H1 (cell line): Measurements from ENCODE around the gene PTPRT. TPM values are rescaled to one million over a fixed set of nuclear protein-coding genes. Genes with fewer than 3 reads are reported as not detected.

Experiments
- CTCF ChIA-PET: fragments of 300-600 bp; sonication (Branson Sonifier 250); formaldehyde crosslinking; loops from one replicate; lab custom pipeline; 2021; ENCODE audit not compliant: partially characterized antibody; lab: Charles Lee
- POLR2A ChIA-PET: fragments of 300-600 bp; sonication (Branson Sonifier 250); formaldehyde crosslinking; loops from one replicate; lab custom pipeline; 2021; ENCODE audit warnings: inconsistent platforms; ENCODE audit not compliant: partially characterized antibody; lab: Charles Lee
- DNase-seq, 2 experiments: peaks; one replicate each; pipeline versions ENCODE4 v3.0.0 to v3.0.0-alpha.2; 2010 to 2022; ENCODE audit warnings: low spot score in 2 of 2, low read depth in 1 of 2, mixed read lengths in 1 of 2
- FAIRE-seq: peaks from 2 replicates; lab custom pipeline; 2011; peaks lifted over from hg19 to GRCh38; lab: Jason Lieb, UNC
- H2AFZ ChIP-seq: 2 replicates; pipeline ENCODE4 v1.8.1; 2012; ENCODE audit warnings: low read length, inconsistent platforms
- H2AK5ac ChIP-seq: 2 replicates; pipeline ENCODE4 v1.6.1; 2013; ENCODE audit warnings: low read depth, low read length
- H2BK120ac ChIP-seq: replicated peaks from 2 replicates; pipeline ENCODE3; 2013; ENCODE audit warnings: low read depth, low read length, inconsistent platforms
- H2BK12ac ChIP-seq: 2 replicates; pipeline ENCODE4 v1.6.1; 2013; ENCODE audit warnings: low read depth, low read length
- H2BK15ac ChIP-seq: 2 replicates; pipeline ENCODE4 v1.6.1; 2013; ENCODE audit warnings: low read length
- H2BK20ac ChIP-seq: 2 replicates; pipeline ENCODE4 v1.6.1; 2013; ENCODE audit warnings: low read length
- H2BK5ac ChIP-seq: 2 replicates; pipeline ENCODE4 v1.6.1; 2013; ENCODE audit warnings: low read depth, low read length
- H3K14ac ChIP-seq: 2 replicates; pipeline ENCODE4 v1.6.1; 2013; ENCODE audit warnings: inconsistent platforms; ENCODE audit not compliant: insufficient read length
- H3K18ac ChIP-seq: 2 replicates; pipeline ENCODE4 v1.6.1; 2013; ENCODE audit warnings: low read length; ENCODE audit errors: extremely low read depth
- H3K23ac ChIP-seq: 2 replicates; pipeline ENCODE4 v1.6.1; 2013; ENCODE audit warnings: inconsistent platforms; ENCODE audit not compliant: insufficient read length
- H3K23me2 ChIP-seq: 2 replicates; pipeline ENCODE4 v1.6.1; 2013; ENCODE audit warnings: low read depth, low read length
- H3K27ac ChIP-seq: 2 replicates; pipeline ENCODE4 v1.6.1; 2011; ENCODE audit warnings: low read depth, low read length, inconsistent platforms
- H3K27me3 ChIP-seq, 4 experiments: replicated peaks in 1 of 4; 1 replicate in 1 of 4; 2 replicates in 3 of 4; pipeline versions ENCODE4 v1.6.1 to v1.8.1; 2011 to 2013; ENCODE audit warnings: low read length in 3 of 4, mild to moderate bottlenecking in 3 of 4, inconsistent platforms in 2 of 4, mixed read lengths in 2 of 4, moderate library complexity in 1 of 4; ENCODE audit not compliant: control insufficient read depth in 3 of 4, insufficient read depth in 3 of 4; ENCODE audit errors: extremely low read depth in 1 of 4
- H3K36me3 ChIP-seq, 4 experiments: 2 replicates each; pipeline versions ENCODE4 v1.6.1 to v1.8.1; 2011 to 2013; ENCODE audit warnings: mild to moderate bottlenecking in 4 of 4, low read length in 3 of 4, moderate library complexity in 2 of 4, control low read depth in 1 of 4, inconsistent platforms in 1 of 4; ENCODE audit not compliant: insufficient read depth in 4 of 4, control insufficient read depth in 2 of 4
- H3K4ac ChIP-seq: replicated peaks from 2 replicates; pipeline ENCODE3; 2013; ENCODE audit warnings: low read length, low read depth, mixed read lengths, inconsistent platforms; ENCODE audit not compliant: insufficient read length
- H3K4me1 ChIP-seq, 4 experiments: replicated peaks in 1 of 4; 1 replicate in 1 of 4; 2 replicates in 3 of 4; pipeline versions ENCODE4 v1.6.1 to v1.8.1; 2011 to 2013; ENCODE audit warnings: low read length in 3 of 4, inconsistent platforms in 2 of 4, mixed read lengths in 1 of 4; ENCODE audit not compliant: insufficient read depth in 4 of 4, control insufficient read depth in 3 of 4
- H3K4me2 ChIP-seq, 2 experiments: 2 replicates each; pipeline versions ENCODE4 v1.6.1 to v1.8.1; 2011 to 2013; ENCODE audit warnings: low read depth in 2 of 2, low read length in 2 of 2, control low read depth in 1 of 2, inconsistent platforms in 1 of 2, mild to moderate bottlenecking in 1 of 2; ENCODE audit not compliant: insufficient read depth in 1 of 2
- H3K4me3 ChIP-seq, 4 experiments: fragments of 200-600, 300-600 bp in 1 of 4; sonication (generic), shearing (Covaris generic), sonication (Bioruptor Twin) in 1 of 4; 2 replicates each; pipeline versions ENCODE4 v1.5.1 to v1.8.1; 2011 to 2016; ENCODE audit warnings: low read length in 4 of 4, low read depth in 3 of 4, control low read depth in 2 of 4, inconsistent platforms in 2 of 4, mild to moderate bottlenecking in 2 of 4, mixed read lengths in 1 of 4, moderate library complexity in 1 of 4; ENCODE audit not compliant: insufficient read depth in 2 of 4; ENCODE audit errors: extremely low read depth in 1 of 4
- H3K56ac ChIP-seq: replicated peaks from 2 replicates; pipeline ENCODE3; 2013; ENCODE audit warnings: low read depth, mild to moderate bottlenecking, mixed read lengths, low read length, inconsistent platforms; ENCODE audit not compliant: insufficient read length
- H3K79me1 ChIP-seq: 2 replicates; pipeline ENCODE4 v1.6.1; 2013; ENCODE audit warnings: low read depth, low read length, control low read depth
- H3K79me2 ChIP-seq, 2 experiments: 2 replicates each; pipeline versions ENCODE4 v1.6.1 to v1.8.1; 2012 to 2013; ENCODE audit warnings: low read length in 2 of 2, mild to moderate bottlenecking in 2 of 2, inconsistent platforms in 1 of 2; ENCODE audit not compliant: insufficient read depth in 2 of 2, control insufficient read depth in 1 of 2
- H3K9ac ChIP-seq, 4 experiments: replicated peaks in 1 of 4; 1 replicate in 1 of 4; 2 replicates in 3 of 4; pipeline versions ENCODE4 v1.6.1 to v1.8.1; 2011 to 2013; ENCODE audit warnings: low read depth in 3 of 4, low read length in 3 of 4, control low read depth in 2 of 4, mild to moderate bottlenecking in 2 of 4, moderate library complexity in 2 of 4, inconsistent platforms in 1 of 4; ENCODE audit errors: extremely low read depth in 1 of 4
- H3K9me3 ChIP-seq, 2 experiments: 2 replicates each; pipeline versions ENCODE4 v1.6.1 to v1.8.1; 2012 to 2013; ENCODE audit warnings: mild to moderate bottlenecking in 2 of 2, moderate library complexity in 2 of 2, control low read depth in 1 of 2, inconsistent platforms in 1 of 2, low read depth in 1 of 2, low read length in 1 of 2, mixed read lengths in 1 of 2; ENCODE audit not compliant: insufficient read depth in 2 of 2
- H4K20me1 ChIP-seq, 2 experiments: replicated peaks in 1 of 2; 2 replicates each; pipeline versions ENCODE3 to v1.8.1; 2011 to 2013; ENCODE audit warnings: inconsistent platforms in 2 of 2, low read length in 2 of 2, mild to moderate bottlenecking in 1 of 2; ENCODE audit not compliant: insufficient read depth in 2 of 2, control insufficient read depth in 1 of 2
- H4K5ac ChIP-seq: 2 replicates; pipeline ENCODE4 v1.6.1; 2013; ENCODE audit warnings: low read length, low read depth, mixed read lengths, inconsistent platforms; ENCODE audit not compliant: insufficient read length
- H4K8ac ChIP-seq: 2 replicates; pipeline ENCODE4 v1.8.0; 2013; ENCODE audit warnings: mild to moderate bottlenecking, moderate library complexity, low read length, inconsistent platforms; ENCODE audit not compliant: insufficient read depth; ENCODE audit errors: extremely low read depth
- H4K91ac ChIP-seq: replicated peaks from 2 replicates; pipeline ENCODE3; 2013; ENCODE audit warnings: low read length, mixed read lengths, inconsistent platforms; ENCODE audit not compliant: insufficient read length
- BACH1 ChIP-seq: IDR thresholded peaks from 2 replicates; pipeline ENCODE4 v1.6.1; 2012; ENCODE audit warnings: low read length, improper control_type of control experiment
- FOSL1 ChIP-seq: IDR thresholded peaks from 2 replicates; pipeline ENCODE4 v1.6.1; 2011; ENCODE audit warnings: mild to moderate bottlenecking, low read depth, low read length, moderate library complexity; ENCODE audit not compliant: insufficient read depth
- MAFK ChIP-seq: IDR thresholded peaks from 2 replicates; pipeline ENCODE4 v1.6.1; 2012; ENCODE audit warnings: low read depth, mild to moderate bottlenecking, improper control_type of control experiment, low read length
- NANOG ChIP-seq: IDR thresholded peaks from 2 replicates; pipeline ENCODE4 v1.6.1; 2011; ENCODE audit warnings: low read length, low read depth, mild to moderate bottlenecking, inconsistent platforms; ENCODE audit not compliant: insufficient read depth, poor library complexity, severe bottlenecking
- PHF8 ChIP-seq: fragments of 200-600 bp; sonication (generic); conservative IDR thresholded peaks from 2 replicates; pipeline ENCODE4 v1.7.1; 2012; ENCODE audit warnings: low read depth, mild to moderate bottlenecking, inconsistent platforms, low read length, moderate library complexity
- RAD21 ChIP-seq, 2 experiments: IDR thresholded peaks in 1 of 2; conservative IDR thresholded peaks in 1 of 2; 2 replicates each; pipeline ENCODE4 v1.6.1; 2011; ENCODE audit warnings: low read depth in 2 of 2, low read length in 2 of 2, improper control_type of control experiment in 1 of 2, inconsistent platforms in 1 of 2, mild to moderate bottlenecking in 1 of 2, moderate library complexity in 1 of 2
- RXRA ChIP-seq: IDR thresholded peaks from 2 replicates; pipeline ENCODE4 v1.6.1; 2011; ENCODE audit warnings: low read depth, mild to moderate bottlenecking, low read length, moderate library complexity; ENCODE audit not compliant: insufficient read depth
- SP1 ChIP-seq: IDR thresholded peaks from 2 replicates; pipeline ENCODE4 v1.6.1; 2011; ENCODE audit warnings: low read depth, low read length
- SP4 ChIP-seq: IDR thresholded peaks from 2 replicates; pipeline ENCODE4 v1.6.1; 2012; ENCODE audit warnings: low read length, inconsistent platforms
- SRF ChIP-seq: IDR thresholded peaks from 2 replicates; pipeline ENCODE4 v1.6.1; 2011; ENCODE audit warnings: mild to moderate bottlenecking, low read depth, low read length, moderate library complexity
- TEAD4 ChIP-seq: IDR thresholded peaks from 2 replicates; pipeline ENCODE4 v1.6.1; 2012; ENCODE audit warnings: low read depth, low read length, inconsistent platforms, mixed read lengths
- WGBS, 2 experiments: shearing (Covaris generic) in 1 of 2; methylation state at CpG; one replicate each; pipeline versions ENCODE4 v1.1.6 to v1.1.7; 2013 to 2015; ENCODE audit warnings: low lambda C conversion rate in 2 of 2, mixed read lengths in 2 of 2, inconsistent platforms in 1 of 2, low coverage in 1 of 2, missing lambda C conversion rate in 1 of 2; ENCODE audit not compliant: insufficient replicate concordance in 2 of 2, insufficient coverage in 1 of 2, insufficient read length in 1 of 2; ENCODE audit errors: extremely low coverage in 1 of 2, missing lambda C conversion rate in 1 of 2; 5-methylcytosine and 5-hydroxymethylcytosine counted together
- polyA plus RNA-seq, 7 experiments: library from polyadenylated mRNA; depleted of rRNA in 3 of 7; stranded (reverse) in 5 of 7; unstranded in 2 of 7; fragments of >200 nt in 5 of 7; fragments of 200-250 nt in 2 of 7; gene quantifications; 1 replicate in 5 of 7; 2 replicates in 1 of 7; 4 replicates in 1 of 7; pipeline versions ENCODE4 v1.2.1 to v1.2.3, GENCODE V29; 2011 to 2013; ENCODE audit warnings: missing spikeins in 2 of 7, mixed read lengths in 2 of 7
- total RNA-seq: library from RNA; stranded (reverse); fragmentation: NEBNext Ultra II Directional; extraction: Animal tissue kit (Norgen Biotek cat#: 25700); gene quantifications from 2 replicates; pipeline ENCODE4 v1.2.1, GENCODE V29; 2021
- TF ChIP-seq, protein P1 (sequence below): IDR thresholded peaks from 2 replicates; pipeline ENCODE4 v1.6.1; 2011; ENCODE audit warnings: low read depth, mild to moderate bottlenecking, low read length; ENCODE audit not compliant: insufficient read depth
- TF ChIP-seq, protein P2 (sequence below): IDR thresholded peaks from 2 replicates; pipeline ENCODE4 v1.6.1; 2011; ENCODE audit warnings: low read length, improper control_type of control experiment

PTPRT gene
- total and polyA plus RNA-seq, 2 of the 8 experiments (the other 6 are each of a cell fraction or from before 2014, with no cell fraction given): 0.33 to 1.8 TPM

DNA sequence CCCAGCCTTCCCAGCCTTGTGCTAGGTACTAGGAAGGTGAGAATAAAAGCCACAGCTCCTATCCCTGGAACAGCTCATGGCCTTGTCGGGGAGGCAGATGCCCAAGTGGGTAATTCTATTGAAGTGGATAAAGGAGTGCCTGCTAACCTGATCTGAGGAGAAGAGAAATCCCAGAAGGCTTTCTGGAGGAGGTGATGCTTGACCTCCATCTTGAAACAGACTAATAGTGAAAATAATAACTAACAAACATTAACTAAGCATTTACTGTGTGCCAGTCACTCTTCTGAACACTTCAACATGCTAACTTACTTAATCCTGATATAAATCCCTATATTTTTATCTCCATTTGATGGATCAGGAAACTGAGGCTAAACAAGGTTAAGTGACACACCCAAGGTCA is 1078.4 kb downstream of the PTPRT start:
- Histone ChIP-seq H3K4me1 (no peaks in the 10 kb centered on the region), H2BK120ac (no peak overlapping the region), H2AFZ (no peak overlapping the region), H3K23me2 (no peaks in the 10 kb centered on the region), H2BK5ac (no peak overlapping the region), H3K14ac (no peak overlapping the region), H2BK12ac (no peak overlapping the region), H4K20me1 (no peaks in the 10 kb centered on the region), H4K8ac (no peak overlapping the region), H3K36me3 (no peaks in the 10 kb centered on the region), H2AK5ac (no peak overlapping the region), H3K9ac (no peak overlapping the region), H3K79me2 (no peaks in the 10 kb centered on the region), H3K23ac (no peak overlapping the region), H2BK15ac (no peak overlapping the region), H2BK20ac (no peak overlapping the region), H3K18ac (no peak overlapping the region), H4K91ac (no peak overlapping the region), H3K27ac (no peak overlapping the region), H3K4ac (no peak overlapping the region), H3K4me3 (no peak overlapping the region), H3K27me3 (no peaks in the 10 kb centered on the region), H3K56ac (no peak overlapping the region), H3K9me3 (no peaks in the 10 kb centered on the region), H3K4me2 (no peak overlapping the region), H4K5ac (no peak overlapping the region), H3K79me1 (no peaks in the 10 kb centered on the region)
- 90% methylated on average over 1 of the region's 1 CpG; no CpG with 5 or more reads in 1 of the 2 experiments for WGBS, 2 experiments
- FAIRE-seq (no peak), DNase-seq (no peak)
- ChIA-PET POLR2A (no interaction called here), CTCF (no interaction called here)
- TF ChIP-seq TEAD4 (no peak), RXRA (no peak), NANOG (no peak), PHF8 (no peak), MAFK (no peak), FOSL1 (no peak), BACH1 (no peak), RAD21 (IDR thresholded peaks at IDR 0.05 in 1 of 2, conservative IDR thresholded peaks at IDR 0.05 in 1 of 2; ENCODE audit: low read depth in 2 of 2, low read length in 2 of 2) (no peak), SP4 (no peak), SRF (no peak), SP1 (no peak)
- TF ChIP-seq, protein P1, sequence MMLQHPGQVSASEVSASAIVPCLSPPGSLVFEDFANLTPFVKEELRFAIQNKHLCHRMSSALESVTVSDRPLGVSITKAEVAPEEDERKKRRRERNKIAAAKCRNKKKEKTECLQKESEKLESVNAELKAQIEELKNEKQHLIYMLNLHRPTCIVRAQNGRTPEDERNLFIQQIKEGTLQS: no peak
- TF ChIP-seq, protein P2, sequence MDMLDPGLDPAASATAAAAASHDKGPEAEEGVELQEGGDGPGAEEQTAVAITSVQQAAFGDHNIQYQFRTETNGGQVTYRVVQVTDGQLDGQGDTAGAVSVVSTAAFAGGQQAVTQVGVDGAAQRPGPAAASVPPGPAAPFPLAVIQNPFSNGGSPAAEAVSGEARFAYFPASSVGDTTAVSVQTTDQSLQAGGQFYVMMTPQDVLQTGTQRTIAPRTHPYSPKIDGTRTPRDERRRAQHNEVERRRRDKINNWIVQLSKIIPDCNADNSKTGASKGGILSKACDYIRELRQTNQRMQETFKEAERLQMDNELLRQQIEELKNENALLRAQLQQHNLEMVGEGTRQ: no peak
